OCI-LY1 (cell line): ENCODE results near the gene ZFP1.

Source experiments
- EZH2 ChIP-seq: fragments of 200-600 bp; sonication (generic), shearing (Covaris generic); IDR thresholded peaks from 2 replicates; pipeline ENCODE4 v1.8.0; 2017; ENCODE audit warnings: borderline replicate concordance, mixed run types, mild to moderate bottlenecking, antibody characterized with exemption, low read length, moderate library complexity, mixed read lengths
- TF ChIP-seq, protein P1 (sequence below): fragments of 200-600 bp; sonication (generic), shearing (Covaris generic); IDR thresholded peaks from 2 replicates; pipeline ENCODE4 v1.5.1; 2017; ENCODE audit warnings: mild to moderate bottlenecking, antibody characterized with exemption, low read length, moderate library complexity, mixed read lengths

GRCh38 chr16:75202069-75202590, 53.8 kb downstream of the ZFP1 start:
- TF ChIP-seq, protein P1, sequence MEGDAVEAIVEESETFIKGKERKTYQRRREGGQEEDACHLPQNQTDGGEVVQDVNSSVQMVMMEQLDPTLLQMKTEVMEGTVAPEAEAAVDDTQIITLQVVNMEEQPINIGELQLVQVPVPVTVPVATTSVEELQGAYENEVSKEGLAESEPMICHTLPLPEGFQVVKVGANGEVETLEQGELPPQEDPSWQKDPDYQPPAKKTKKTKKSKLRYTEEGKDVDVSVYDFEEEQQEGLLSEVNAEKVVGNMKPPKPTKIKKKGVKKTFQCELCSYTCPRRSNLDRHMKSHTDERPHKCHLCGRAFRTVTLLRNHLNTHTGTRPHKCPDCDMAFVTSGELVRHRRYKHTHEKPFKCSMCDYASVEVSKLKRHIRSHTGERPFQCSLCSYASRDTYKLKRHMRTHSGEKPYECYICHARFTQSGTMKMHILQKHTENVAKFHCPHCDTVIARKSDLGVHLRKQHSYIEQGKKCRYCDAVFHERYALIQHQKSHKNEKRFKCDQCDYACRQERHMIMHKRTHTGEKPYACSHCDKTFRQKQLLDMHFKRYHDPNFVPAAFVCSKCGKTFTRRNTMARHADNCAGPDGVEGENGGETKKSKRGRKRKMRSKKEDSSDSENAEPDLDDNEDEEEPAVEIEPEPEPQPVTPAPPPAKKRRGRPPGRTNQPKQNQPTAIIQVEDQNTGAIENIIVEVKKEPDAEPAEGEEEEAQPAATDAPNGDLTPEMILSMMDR = no peak
- TF ChIP-seq EZH2 = no peak
